ENCODE data around the gene ITGA3. TPM values are rescaled to one million over a fixed set of nuclear protein-coding genes. Genes with fewer than 3 reads are reported as not detected.
A peak's percentile ranks its signal among the peaks of the same experiment; 100 is the strongest.

The ITGA3 gene
- total and polyA plus RNA-seq, 2 of the 13 experiments (the other 11 are each of a cell fraction or from before 2014, with no cell fraction given): 0.48 to 0.69 TPM

- TF ChIP-seq IRF1 (CRISPR knock-in tag; IDR thresholded peaks at IDR 0.05; ENCODE audit: low read depth): no peak
- TF ChIP-seq PTBP1 (IDR thresholded peaks at IDR 0.05; ENCODE audit: low read depth, low read length, poor library complexity, severe bottlenecking): no peak
- no peak for TF ChIP-seq PBX3 (CRISPR knock-in tag; IDR thresholded peaks at IDR 0.05; ENCODE audit: borderline replicate concordance)
- peak; percentile 59; the same call in 1 of the 2 replicates for TF ChIP-seq MIXL1 (CRISPR knock-in tag; IDR thresholded peaks at IDR 0.05)
- no peak for TF ChIP-seq ZNF503 (CRISPR knock-in tag; IDR thresholded peaks at IDR 0.05)
- TF ChIP-seq ZNF629 (CRISPR knock-in tag; conservative IDR thresholded peaks at IDR 0.05): peak; percentile 91
- no peak for TF ChIP-seq ZIK1 (CRISPR knock-in tag; IDR thresholded peaks at IDR 0.05; ENCODE audit: borderline replicate concordance, low read depth)
- no peak for TF ChIP-seq ZNF230 (CRISPR knock-in tag; IDR thresholded peaks at IDR 0.05)
- TF ChIP-seq ZNF687 (CRISPR knock-in tag; IDR thresholded peaks at IDR 0.05): no peak
- TF ChIP-seq ZNF484 (CRISPR knock-in tag; IDR thresholded peaks at IDR 0.05; ENCODE audit: borderline replicate concordance, low read depth): no peak
- no peak for TF ChIP-seq ZNF281 (CRISPR knock-in tag; IDR thresholded peaks at IDR 0.05; ENCODE audit: borderline replicate concordance)
- TF ChIP-seq ZNF589 (CRISPR knock-in tag; conservative IDR thresholded peaks at IDR 0.05): no peak
- no peak for TF ChIP-seq ASH2L (IDR thresholded peaks at IDR 0.05; ENCODE audit: insufficient read length, low read depth, low read length)
- peak; percentile 41; the same call in 1 of the 2 replicates for TF ChIP-seq YEATS2 (CRISPR knock-in tag; IDR thresholded peaks at IDR 0.05; ENCODE audit: borderline replicate concordance)
- no peak for TF ChIP-seq ZNF562 (CRISPR knock-in tag; IDR thresholded peaks at IDR 0.05; ENCODE audit: borderline replicate concordance)
- TF ChIP-seq ARNT (IDR thresholded peaks at IDR 0.05): no peak
- TF ChIP-seq RFXAP (CRISPR knock-in tag; IDR thresholded peaks at IDR 0.05; ENCODE audit: borderline replicate concordance): no peak
- no peak for TF ChIP-seq NCOR1 (IDR thresholded peaks at IDR 0.05; ENCODE audit: borderline replicate concordance, low read length)
- TF ChIP-seq ZSCAN25 (CRISPR knock-in tag; IDR thresholded peaks at IDR 0.05): no peak
These were observed 59.0 kb downstream of the ITGA3 start (continued) for GRCh38 chr17:50114849-50115357.
